GM12878 (cell line): Measurements from ENCODE around the gene CHMP4A. TPM values are rescaled to one million over a fixed set of nuclear protein-coding genes. Genes with fewer than 3 reads are reported as not detected.

ENCODE experiments used
- ATAC-seq: fragments of 200-7000 bp; cut with Tn5 transposase; 3 replicates; pipeline ENCODE4 v1.9.1; 2020; ENCODE audit warnings: mild to moderate bottlenecking, moderate library complexity
- BruUV-seq: library from RNA; stranded (reverse); fragments of 400-500 nt; replicated peaks from 2 replicates; lab custom pipeline; 2021; lab: Mats Ljungman, UMichigan
- CTCF ChIA-PET: fragments of 300-600 bp; sonication (Branson Sonifier 250); formaldehyde crosslinking; extraction: SDS; loops from one replicate; lab custom pipeline; 2021; ENCODE audit warnings: inconsistent platforms; lab: Yijun Ruan, JAX
- POLR2A ChIA-PET: fragments of 350-600 bp; formaldehyde crosslinking; extraction: SDS; loops from one replicate; lab custom pipeline; 2021; ENCODE audit warnings: inconsistent platforms; lab: Charles Lee
- RAD21 ChIA-PET: fragments of 300-600 bp; sonication (Branson Sonifier 250); formaldehyde crosslinking; loops from one replicate; lab custom pipeline; 2023; ENCODE audit warnings: antibody characterized with exemption; ENCODE audit not compliant: unreplicated experiment; lab: Charles Lee
- SMC1A ChIA-PET: fragments of 300-600 bp; sonication (Branson Sonifier 250); formaldehyde crosslinking; loops from one replicate; lab custom pipeline; 2023; ENCODE audit not compliant: unreplicated experiment, uncharacterized antibody; lab: Charles Lee
- DNase-seq: peaks from one replicate; pipeline ENCODE4 v3.0.0-alpha.2; 2011; ENCODE audit warnings: low read depth, low spot score
- FAIRE-seq: peaks from 3 replicates; lab custom pipeline; 2011; peaks lifted over from hg19 to GRCh38; lab: Jason Lieb, UNC
- H2AFZ ChIP-seq: 2 replicates; pipeline ENCODE4 v1.6.0; 2011; ENCODE audit warnings: low read depth, low read length, control low read depth; ENCODE audit not compliant: control insufficient read depth
- H3K27ac ChIP-seq: 2 replicates; pipeline ENCODE4 v1.5.1; 2011; ENCODE audit warnings: control low read depth; ENCODE audit not compliant: control insufficient read depth, insufficient read depth
- H3K27me3 ChIP-seq, 2 experiments: replicated peaks in 1 of 2; 2 replicates each; pipeline versions ENCODE4 v1.6.0 to v1.6.1; 2011; ENCODE audit warnings: low read length in 1 of 2; ENCODE audit not compliant: control insufficient read depth in 2 of 2, insufficient read depth in 2 of 2
- H3K36me3 ChIP-seq, 2 experiments: 2 replicates each; pipeline ENCODE4 v1.5.1; 2011; ENCODE audit warnings: low read length in 1 of 2; ENCODE audit not compliant: control insufficient read depth in 2 of 2, insufficient read depth in 2 of 2
- H3K4me1 ChIP-seq: 2 replicates; pipeline ENCODE4 v1.6.1; 2011; ENCODE audit warnings: mild to moderate bottlenecking, low read length, moderate library complexity, mixed read lengths; ENCODE audit not compliant: control insufficient read depth, insufficient read depth
- H3K4me2 ChIP-seq: 2 replicates; pipeline ENCODE4 v1.6.0; 2011; ENCODE audit warnings: control low read depth; ENCODE audit not compliant: control insufficient read depth, insufficient read depth
- H3K4me3 ChIP-seq: fragments of 200-600 bp; sonication (generic); 2 replicates; pipeline ENCODE4 v1.5.1; 2016
- H3K79me2 ChIP-seq: 2 replicates; pipeline ENCODE4 v1.6.0; 2011; ENCODE audit warnings: low read length; ENCODE audit not compliant: control insufficient read depth, insufficient read depth
- H3K9ac ChIP-seq: 2 replicates; pipeline ENCODE4 v1.8.0; 2011; ENCODE audit warnings: low read length, control low read depth, mixed read lengths; ENCODE audit not compliant: control insufficient read depth, insufficient read depth
- H3K9me3 ChIP-seq: replicated peaks from 3 replicates; pipeline ENCODE4 v1.5.1; 2011; ENCODE audit warnings: mild to moderate bottlenecking, low read length; ENCODE audit not compliant: control insufficient read depth, insufficient read depth
- H4K20me1 ChIP-seq: 2 replicates; pipeline ENCODE4 v1.6.0; 2011; ENCODE audit not compliant: control insufficient read depth, insufficient read depth
- EGR1 ChIP-seq, 2 experiments: IDR thresholded peaks; 1 replicate in 1 of 2; 2 replicates in 1 of 2; pipeline ENCODE4 v1.6.1; 2011 to 2012; ENCODE audit warnings: low read depth in 2 of 2, low read length in 2 of 2, borderline replicate concordance in 1 of 2, mild to moderate bottlenecking in 1 of 2, moderate library complexity in 1 of 2
- IKZF2 ChIP-seq, 2 experiments: fragments of 450-650 bp; IDR thresholded peaks; 2 replicates each; pipeline ENCODE4 v1.6.1; 2017; ENCODE audit warnings: mild to moderate bottlenecking in 2 of 2, moderate library complexity in 2 of 2
- RUNX3 ChIP-seq: IDR thresholded peaks from 2 replicates; pipeline ENCODE4 v1.6.1; 2012; ENCODE audit warnings: low read length, inconsistent platforms
- STAT1 ChIP-seq: fragments of 450-650 bp; conservative IDR thresholded peaks from 2 replicates; pipeline ENCODE4 v1.6.1; 2014; ENCODE audit warnings: antibody characterized with exemption, mild to moderate bottlenecking
- SUZ12 ChIP-seq: fragments of 200-600 bp; sonication (generic); IDR thresholded peaks from one replicate; pipeline ENCODE4 v1.6.1; 2018; ENCODE audit warnings: antibody characterized with exemption, mild to moderate bottlenecking; ENCODE audit not compliant: unreplicated experiment
- TCF12 ChIP-seq: IDR thresholded peaks from 2 replicates; pipeline ENCODE4 v1.6.1; 2011; ENCODE audit warnings: low read depth, mild to moderate bottlenecking, low read length
- USF1 ChIP-seq: IDR thresholded peaks from 2 replicates; pipeline ENCODE4 v1.6.1; 2011; ENCODE audit warnings: borderline replicate concordance, low read depth, mild to moderate bottlenecking, moderate library complexity, mixed read lengths, low read length; ENCODE audit not compliant: insufficient read depth; ENCODE audit errors: extremely low read length
- WGBS: methylation state at CpG from one replicate; pipeline ENCODE4 v1.1.6; 2016; ENCODE audit warnings: low lambda C conversion rate; ENCODE audit not compliant: insufficient replicate concordance, insufficient coverage; ENCODE audit errors: missing lambda C conversion rate; 5-methylcytosine and 5-hydroxymethylcytosine counted together
- in situ Hi-C: fragments of 300-500 bp; cut with MboI; formaldehyde crosslinking; loops from 9 replicates; pipeline ENCODE4 v1.14.3; 2018; ENCODE audit warnings: mixed read lengths
- intact Hi-C: fragments of 100-400 bp; cut with micrococcal nuclease; formaldehyde crosslinking; loops from one replicate; pipeline ENCODE4 v1.14.2; 2022; ENCODE audit not compliant: unreplicated experiment
- polyA plus RNA-seq, 11 experiments: library from polyadenylated mRNA; depleted of rRNA in 4 of 11; unstranded in 6 of 11; stranded (reverse) in 5 of 11; fragments of >200 nt; fragmentation: Nextera tagmentation in 4 of 11; fragmentation: Illumina TruSeq in 1 of 11; extraction: Ambion mirVana in 4 of 11; extraction: Trizol in 1 of 11; gene quantifications; 1 replicate in 1 of 11; 2 replicates in 10 of 11; pipeline versions ENCODE4 v1.2.1 to v1.2.3, GENCODE V29; 2011 to 2016; ENCODE audit warnings: inconsistent platforms in 2 of 11, missing spikeins in 2 of 11, low read depth in 1 of 11
- total RNA-seq, 4 experiments: library from RNA; depleted of rRNA in 3 of 4; stranded (reverse); fragments of >200 nt in 3 of 4; fragmentation: Illumina TruSeq in 1 of 4; extraction: Trizol in 1 of 4; gene quantifications; 2 replicates each; pipeline versions ENCODE4 v1.2.1 to v1.2.3, GENCODE V29; 2013 to 2021
- TF ChIP-seq, protein P1 (sequence below): IDR thresholded peaks from 2 replicates; pipeline ENCODE4 v1.6.1; 2011; ENCODE audit warnings: mild to moderate bottlenecking, low read depth, low read length, moderate library complexity; ENCODE audit not compliant: insufficient replicate concordance
- TF ChIP-seq, protein P2 (sequence below): fragments of 450-650 bp; IDR thresholded peaks from 2 replicates; pipeline ENCODE4 v1.6.1; 2017; ENCODE audit warnings: borderline replicate concordance
- TF ChIP-seq, protein P3 (sequence below): fragments of 450-650 bp; formaldehyde crosslinking; IDR thresholded peaks from 2 replicates; pipeline ENCODE4 v1.5.0; 2022; ENCODE audit warnings: mild to moderate bottlenecking, missing genetic modification characterization

Gene CHMP4A
- total and polyA plus RNA-seq, 10 of the 15 experiments (the other 5 are each of a cell fraction or from before 2014, with no cell fraction given), result 35.5 to 151 (median 84.7) TPM

DNA sequence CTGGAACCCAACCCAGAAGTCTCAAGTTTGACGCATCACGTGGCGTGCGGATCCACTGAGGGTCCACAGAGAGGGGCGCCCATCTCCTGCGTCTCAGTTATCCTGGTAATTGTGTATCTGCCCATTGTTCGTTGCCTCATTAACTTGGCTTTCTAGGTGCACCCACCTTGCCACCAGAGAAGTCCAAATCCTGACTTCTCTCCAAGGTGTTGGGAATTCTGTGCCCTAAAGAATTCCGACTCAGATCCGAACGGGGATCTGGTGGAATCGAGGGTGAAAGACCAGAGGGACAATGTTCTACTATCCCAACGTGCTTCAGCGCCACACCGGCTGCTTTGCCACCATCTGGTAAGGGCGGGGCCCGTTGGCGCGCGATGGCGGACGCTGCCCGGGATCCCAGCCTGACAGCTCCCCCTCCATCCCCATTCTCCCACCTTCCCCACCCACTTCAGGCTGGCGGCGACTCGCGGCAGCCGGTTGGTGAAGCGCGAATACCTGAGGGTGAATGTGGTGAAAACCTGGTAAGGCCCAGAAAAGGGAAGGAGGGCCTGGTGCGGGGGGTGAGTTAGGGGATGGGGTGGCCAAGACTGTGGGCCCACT lies 40.9 kb downstream of the CHMP4A start:
- FAIRE-seq (no peak), ATAC-seq (peak; percentile 9; the same call in 1 of the 3 replicates), DNase-seq (no peak)
- Histone ChIP-seq H3K79me2 (peaks cover 6% of the 10 kb centered on the region), H3K27me3 (no peaks in the 10 kb centered on the region), H3K27ac (peak overlapping the region; percentile 68), H3K4me3 (peak overlapping the region; percentile 62), H3K36me3 (peaks cover 2 to 11% of the 10 kb centered on the region in 2 experiments; a peak in 3 of 4 replicates), H3K9ac (peak overlapping the region; percentile 69), H4K20me1 (no peaks in the 10 kb centered on the region), H2AFZ (no peak overlapping the region; the same call in 1 of the 2 replicates), H3K4me1 (no peaks in the 10 kb centered on the region), H3K4me2 (peak overlapping the region; percentile 68), H3K9me3 (no peaks in the 10 kb centered on the region)
- WGBS, result 35% methylated on average over 28 of the region's 30 CpGs
- POLR2A ChIA-PET, result interaction anchor here (1.9 to 2.8 kb wide), 3 partner anchors 12 to 25 kb away, joined by 7 to 11 read pairs (median 8); partner anchors contain the start of genes IPO4, IRF9 and RNF31
- RAD21 ChIA-PET, result interaction anchor here (1.0 kb wide), 1 partner anchor 11 kb away, joined by 4 read pairs; the partner anchor contains the start of gene IRF9
- CTCF ChIA-PET, result interaction anchor here (1.1 to 2.2 kb wide), 4 partner anchors 43 to 161 kb away, joined by 3 to 6 read pairs (median 3); partner anchors contain the start of genes DHRS1, MDP1 and NOP9
- intact Hi-C loops, result no loop called here
- in situ Hi-C loops, result no loop called here
- TF ChIP-seq, protein P1, sequence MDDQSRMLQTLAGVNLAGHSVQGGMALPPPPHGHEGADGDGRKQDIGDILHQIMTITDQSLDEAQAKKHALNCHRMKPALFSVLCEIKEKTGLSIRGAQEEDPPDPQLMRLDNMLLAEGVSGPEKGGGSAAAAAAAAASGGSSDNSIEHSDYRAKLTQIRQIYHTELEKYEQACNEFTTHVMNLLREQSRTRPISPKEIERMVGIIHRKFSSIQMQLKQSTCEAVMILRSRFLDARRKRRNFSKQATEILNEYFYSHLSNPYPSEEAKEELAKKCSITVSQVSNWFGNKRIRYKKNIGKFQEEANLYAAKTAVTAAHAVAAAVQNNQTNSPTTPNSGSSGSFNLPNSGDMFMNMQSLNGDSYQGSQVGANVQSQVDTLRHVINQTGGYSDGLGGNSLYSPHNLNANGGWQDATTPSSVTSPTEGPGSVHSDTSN, result no peak
- TF ChIP-seq, protein P2, sequence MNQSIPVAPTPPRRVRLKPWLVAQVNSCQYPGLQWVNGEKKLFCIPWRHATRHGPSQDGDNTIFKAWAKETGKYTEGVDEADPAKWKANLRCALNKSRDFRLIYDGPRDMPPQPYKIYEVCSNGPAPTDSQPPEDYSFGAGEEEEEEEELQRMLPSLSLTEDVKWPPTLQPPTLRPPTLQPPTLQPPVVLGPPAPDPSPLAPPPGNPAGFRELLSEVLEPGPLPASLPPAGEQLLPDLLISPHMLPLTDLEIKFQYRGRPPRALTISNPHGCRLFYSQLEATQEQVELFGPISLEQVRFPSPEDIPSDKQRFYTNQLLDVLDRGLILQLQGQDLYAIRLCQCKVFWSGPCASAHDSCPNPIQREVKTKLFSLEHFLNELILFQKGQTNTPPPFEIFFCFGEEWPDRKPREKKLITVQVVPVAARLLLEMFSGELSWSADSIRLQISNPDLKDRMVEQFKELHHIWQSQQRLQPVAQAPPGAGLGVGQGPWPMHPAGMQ, result no peak
- TF ChIP-seq USF1 (peak; percentile 61), IKZF2 (IDR thresholded peaks at IDR 0.05) (0 out of 4 replicates have a peak, but pooled peaks of 1 of the 2 experiments have one; percentile 24), RUNX3 (no peak), SUZ12 (no peak), EGR1 (IDR thresholded peaks at IDR 0.05; ENCODE audit: borderline replicate concordance in 1 of 2, low read depth in 2 of 2, low read length in 2 of 2) (no peak), STAT1 (no peak), TCF12 (no peak)
- TF ChIP-seq, protein P3, sequence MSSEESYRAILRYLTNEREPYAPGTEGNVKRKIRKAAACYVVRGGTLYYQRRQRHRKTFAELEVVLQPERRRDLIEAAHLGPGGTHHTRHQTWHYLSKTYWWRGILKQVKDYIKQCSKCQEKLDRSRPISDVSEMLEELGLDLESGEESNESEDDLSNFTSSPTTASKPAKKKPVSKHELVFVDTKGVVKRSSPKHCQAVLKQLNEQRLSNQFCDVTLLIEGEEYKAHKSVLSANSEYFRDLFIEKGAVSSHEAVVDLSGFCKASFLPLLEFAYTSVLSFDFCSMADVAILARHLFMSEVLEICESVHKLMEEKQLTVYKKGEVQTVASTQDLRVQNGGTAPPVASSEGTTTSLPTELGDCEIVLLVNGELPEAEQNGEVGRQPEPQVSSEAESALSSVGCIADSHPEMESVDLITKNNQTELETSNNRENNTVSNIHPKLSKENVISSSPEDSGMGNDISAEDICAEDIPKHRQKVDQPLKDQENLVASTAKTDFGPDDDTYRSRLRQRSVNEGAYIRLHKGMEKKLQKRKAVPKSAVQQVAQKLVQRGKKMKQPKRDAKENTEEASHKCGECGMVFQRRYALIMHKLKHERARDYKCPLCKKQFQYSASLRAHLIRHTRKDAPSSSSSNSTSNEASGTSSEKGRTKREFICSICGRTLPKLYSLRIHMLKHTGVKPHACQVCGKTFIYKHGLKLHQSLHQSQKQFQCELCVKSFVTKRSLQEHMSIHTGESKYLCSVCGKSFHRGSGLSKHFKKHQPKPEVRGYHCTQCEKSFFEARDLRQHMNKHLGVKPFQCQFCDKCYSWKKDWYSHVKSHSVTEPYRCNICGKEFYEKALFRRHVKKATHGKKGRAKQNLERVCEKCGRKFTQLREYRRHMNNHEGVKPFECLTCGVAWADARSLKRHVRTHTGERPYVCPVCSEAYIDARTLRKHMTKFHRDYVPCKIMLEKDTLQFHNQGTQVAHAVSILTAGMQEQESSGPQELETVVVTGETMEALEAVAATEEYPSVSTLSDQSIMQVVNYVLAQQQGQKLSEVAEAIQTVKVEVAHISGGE (CRISPR knock-in tag), result no peak
- no TSS peak for BruUV-seq
- SMC1A ChIA-PET, result interaction anchor here (0.7 kb wide), 1 partner anchor 64 kb away, joined by 3 read pairs; no protein-coding TSS in a partner anchor
